Neural cell (in vitro differentiated cells): ENCODE measurements around the gene RTN4R. TPM values are rescaled to one million over a fixed set of nuclear protein-coding genes. Genes with fewer than 3 reads are reported as not detected.

ENCODE experiments used
- H2AFZ ChIP-seq: fragments of 200-600, 300-800 bp; sonication (generic), shearing (Covaris generic); 2 replicates; pipeline ENCODE4 v1.6.0; 2014; ENCODE audit warnings: low read depth, mild to moderate bottlenecking, antibody characterized with exemption, low read length, moderate library complexity
- H3F3A ChIP-seq: fragments of 200-600 bp; shearing (Covaris generic); 2 replicates; pipeline ENCODE4 v1.6.1; 2016; ENCODE audit warnings: mild to moderate bottlenecking, moderate library complexity, mixed read lengths, antibody characterized with exemption, low read length; ENCODE audit not compliant: insufficient read depth, poor library complexity, severe bottlenecking
- H3K27ac ChIP-seq: fragments of 200-600, 300-800 bp; sonication (generic), shearing (Covaris generic); 2 replicates; pipeline ENCODE4 v1.5.1; 2014; ENCODE audit warnings: mild to moderate bottlenecking, low read length, moderate library complexity
- H3K27me3 ChIP-seq: fragments of 300-800, 200-600 bp; sonication (generic), shearing (Covaris generic); 2 replicates; pipeline ENCODE4 v1.6.0; 2014; ENCODE audit warnings: mild to moderate bottlenecking, low read depth, low read length, moderate library complexity; ENCODE audit not compliant: insufficient read depth
- H3K36me3 ChIP-seq: fragments of 300-800, 200-600 bp; sonication (generic), shearing (Covaris generic); 2 replicates; pipeline ENCODE4 v1.5.1; 2014; ENCODE audit warnings: mild to moderate bottlenecking, antibody characterized with exemption, low read length, moderate library complexity; ENCODE audit not compliant: insufficient read depth
- H3K4me2 ChIP-seq: fragments of 300-800, 200-600 bp; sonication (generic), shearing (Covaris generic); 2 replicates; pipeline ENCODE4 v1.6.0; 2014; ENCODE audit warnings: mild to moderate bottlenecking, low read length
- H3K4me3 ChIP-seq: fragments of 300-800, 200-600 bp; sonication (generic), shearing (Covaris generic); 2 replicates; pipeline ENCODE4 v1.5.1; 2014; ENCODE audit warnings: mild to moderate bottlenecking, low read length, moderate library complexity
- H3K79me2 ChIP-seq: fragments of 200-600 bp; shearing (Covaris generic); replicated peaks from 2 replicates; pipeline ENCODE4 v1.6.0; 2014; ENCODE audit warnings: mild to moderate bottlenecking, low read length, moderate library complexity; ENCODE audit not compliant: insufficient read depth
- H3K9ac ChIP-seq: fragments of 300-800, 200-600 bp; sonication (generic), shearing (Covaris generic); 2 replicates; pipeline ENCODE4 v1.6.1; 2016; ENCODE audit warnings: mild to moderate bottlenecking, low read length, mixed read lengths
- H3K9me2 ChIP-seq: fragments of 200-600 bp; shearing (Covaris generic); 2 replicates; pipeline ENCODE4 v1.6.1; 2016; ENCODE audit warnings: mild to moderate bottlenecking, low read length, mixed read lengths; ENCODE audit not compliant: insufficient read depth
- H3K9me3 ChIP-seq: fragments of 200-600, 300-800 bp; sonication (generic), shearing (Covaris generic); 2 replicates; pipeline ENCODE4 v1.6.1; 2016; ENCODE audit warnings: mild to moderate bottlenecking, mixed run types, low read length, moderate library complexity, mixed read lengths
- H4K20me1 ChIP-seq: fragments of 200-600 bp; shearing (Covaris generic); 2 replicates; pipeline ENCODE4 v1.6.1; 2016; ENCODE audit warnings: mild to moderate bottlenecking, mixed run types; ENCODE audit not compliant: insufficient read depth
- EP300 ChIP-seq: fragments of 450-650 bp; conservative IDR thresholded peaks from 2 replicates; pipeline ENCODE4 v1.6.1; 2014; ENCODE audit warnings: antibody characterized with exemption, mild to moderate bottlenecking, moderate library complexity; ENCODE audit not compliant: poor library complexity, severe bottlenecking
- EZH2 ChIP-seq: fragments of 200-600, 300-800 bp; shearing (Covaris generic), sonication (generic); IDR thresholded peaks from 2 replicates; pipeline ENCODE4 v1.6.1; 2014; ENCODE audit warnings: antibody characterized with exemption, low read length, borderline replicate concordance, mild to moderate bottlenecking; ENCODE audit not compliant: insufficient read depth, poor library complexity, severe bottlenecking
- MXI1 ChIP-seq: fragments of 450-650 bp; conservative IDR thresholded peaks from 2 replicates; pipeline ENCODE4 v1.6.1; 2014; ENCODE audit warnings: antibody characterized with exemption, mild to moderate bottlenecking; ENCODE audit not compliant: poor library complexity, severe bottlenecking
- POLR2AphosphoS5 ChIP-seq: IDR thresholded peaks from 2 replicates; pipeline ENCODE4 v1.6.1; 2012
- RAD21 ChIP-seq: fragments of 450-650 bp; conservative IDR thresholded peaks from 2 replicates; pipeline ENCODE4 v1.6.1; 2014; ENCODE audit warnings: antibody characterized with exemption, mild to moderate bottlenecking, moderate library complexity
- SMC3 ChIP-seq: fragments of 450-650 bp; conservative IDR thresholded peaks from 2 replicates; pipeline ENCODE4 v1.6.1; 2014; ENCODE audit warnings: antibody characterized with exemption, mild to moderate bottlenecking, moderate library complexity; ENCODE audit not compliant: poor library complexity
- TAF1 ChIP-seq: IDR thresholded peaks from 2 replicates; pipeline ENCODE4 v1.6.1; 2012; ENCODE audit warnings: low read depth
- polyA plus RNA-seq: library from polyadenylated mRNA; depleted of rRNA; stranded (reverse); fragments of >200 nt; gene quantifications from 2 replicates; pipeline ENCODE4 v1.2.3, GENCODE V29; 2014
- TF ChIP-seq, protein P1 (sequence below): fragments of 450-650 bp; IDR thresholded peaks from 2 replicates; pipeline ENCODE4 v1.5.1; 2014; ENCODE audit warnings: antibody characterized with exemption, mild to moderate bottlenecking, moderate library complexity; ENCODE audit not compliant: poor library complexity, severe bottlenecking
- TF ChIP-seq, protein P2 (sequence below): IDR thresholded peaks from 2 replicates; pipeline ENCODE4 v1.6.1; 2012; ENCODE audit warnings: borderline replicate concordance

The RTN4R gene
- polyA plus RNA-seq, 1 donor from 2014 or later, result 13.6 TPM

DNA sequence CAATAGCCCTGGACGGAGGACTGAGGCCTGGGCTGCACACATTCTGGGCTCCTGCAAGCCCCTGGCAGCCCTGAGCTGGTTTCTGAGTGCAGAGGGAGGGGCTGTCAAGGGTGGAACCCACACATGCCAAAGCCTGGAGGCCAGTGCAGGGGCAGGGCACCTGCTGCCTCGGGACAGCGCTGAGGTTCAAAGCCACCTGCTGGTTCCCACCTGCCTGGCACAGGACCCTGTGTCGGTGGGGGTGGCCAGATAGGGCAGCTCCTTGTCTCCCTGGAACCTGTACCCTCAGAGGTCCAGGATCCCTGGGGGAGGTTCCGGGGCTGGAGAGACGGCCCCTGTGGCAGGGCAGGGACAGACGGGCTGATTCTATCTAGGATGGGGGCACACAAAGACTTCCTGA, 40.8 kb downstream of the RTN4R start:
- no peak overlapping the region for H3K27ac ChIP-seq
- no peaks in the 10 kb centered on the region for H3K36me3 ChIP-seq
- H3K9ac ChIP-seq, result no peak overlapping the region
- no peaks in the 10 kb centered on the region for H3K9me3 ChIP-seq
- H3K9me2 ChIP-seq, result no peaks in the 10 kb centered on the region
- no peak overlapping the region for H3K4me3 ChIP-seq
- TF ChIP-seq EP300, result no peak
- TF ChIP-seq MXI1, result no peak
- TF ChIP-seq POLR2AphosphoS5, result no peak
- TF ChIP-seq RAD21, result no peak
- no peak for TF ChIP-seq SMC3
- no peak for TF ChIP-seq EZH2
- TF ChIP-seq, protein P1, sequence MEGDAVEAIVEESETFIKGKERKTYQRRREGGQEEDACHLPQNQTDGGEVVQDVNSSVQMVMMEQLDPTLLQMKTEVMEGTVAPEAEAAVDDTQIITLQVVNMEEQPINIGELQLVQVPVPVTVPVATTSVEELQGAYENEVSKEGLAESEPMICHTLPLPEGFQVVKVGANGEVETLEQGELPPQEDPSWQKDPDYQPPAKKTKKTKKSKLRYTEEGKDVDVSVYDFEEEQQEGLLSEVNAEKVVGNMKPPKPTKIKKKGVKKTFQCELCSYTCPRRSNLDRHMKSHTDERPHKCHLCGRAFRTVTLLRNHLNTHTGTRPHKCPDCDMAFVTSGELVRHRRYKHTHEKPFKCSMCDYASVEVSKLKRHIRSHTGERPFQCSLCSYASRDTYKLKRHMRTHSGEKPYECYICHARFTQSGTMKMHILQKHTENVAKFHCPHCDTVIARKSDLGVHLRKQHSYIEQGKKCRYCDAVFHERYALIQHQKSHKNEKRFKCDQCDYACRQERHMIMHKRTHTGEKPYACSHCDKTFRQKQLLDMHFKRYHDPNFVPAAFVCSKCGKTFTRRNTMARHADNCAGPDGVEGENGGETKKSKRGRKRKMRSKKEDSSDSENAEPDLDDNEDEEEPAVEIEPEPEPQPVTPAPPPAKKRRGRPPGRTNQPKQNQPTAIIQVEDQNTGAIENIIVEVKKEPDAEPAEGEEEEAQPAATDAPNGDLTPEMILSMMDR, result no peak
- no peak for TF ChIP-seq TAF1
- TF ChIP-seq, protein P2, sequence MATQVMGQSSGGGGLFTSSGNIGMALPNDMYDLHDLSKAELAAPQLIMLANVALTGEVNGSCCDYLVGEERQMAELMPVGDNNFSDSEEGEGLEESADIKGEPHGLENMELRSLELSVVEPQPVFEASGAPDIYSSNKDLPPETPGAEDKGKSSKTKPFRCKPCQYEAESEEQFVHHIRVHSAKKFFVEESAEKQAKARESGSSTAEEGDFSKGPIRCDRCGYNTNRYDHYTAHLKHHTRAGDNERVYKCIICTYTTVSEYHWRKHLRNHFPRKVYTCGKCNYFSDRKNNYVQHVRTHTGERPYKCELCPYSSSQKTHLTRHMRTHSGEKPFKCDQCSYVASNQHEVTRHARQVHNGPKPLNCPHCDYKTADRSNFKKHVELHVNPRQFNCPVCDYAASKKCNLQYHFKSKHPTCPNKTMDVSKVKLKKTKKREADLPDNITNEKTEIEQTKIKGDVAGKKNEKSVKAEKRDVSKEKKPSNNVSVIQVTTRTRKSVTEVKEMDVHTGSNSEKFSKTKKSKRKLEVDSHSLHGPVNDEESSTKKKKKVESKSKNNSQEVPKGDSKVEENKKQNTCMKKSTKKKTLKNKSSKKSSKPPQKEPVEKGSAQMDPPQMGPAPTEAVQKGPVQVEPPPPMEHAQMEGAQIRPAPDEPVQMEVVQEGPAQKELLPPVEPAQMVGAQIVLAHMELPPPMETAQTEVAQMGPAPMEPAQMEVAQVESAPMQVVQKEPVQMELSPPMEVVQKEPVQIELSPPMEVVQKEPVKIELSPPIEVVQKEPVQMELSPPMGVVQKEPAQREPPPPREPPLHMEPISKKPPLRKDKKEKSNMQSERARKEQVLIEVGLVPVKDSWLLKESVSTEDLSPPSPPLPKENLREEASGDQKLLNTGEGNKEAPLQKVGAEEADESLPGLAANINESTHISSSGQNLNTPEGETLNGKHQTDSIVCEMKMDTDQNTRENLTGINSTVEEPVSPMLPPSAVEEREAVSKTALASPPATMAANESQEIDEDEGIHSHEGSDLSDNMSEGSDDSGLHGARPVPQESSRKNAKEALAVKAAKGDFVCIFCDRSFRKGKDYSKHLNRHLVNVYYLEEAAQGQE, result no peak
- H3K79me2 ChIP-seq, result no peaks in the 10 kb centered on the region
- no peaks in the 10 kb centered on the region for H4K20me1 ChIP-seq
- H3K4me2 ChIP-seq, result no peak overlapping the region
- H3K27me3 ChIP-seq, result no peaks in the 10 kb centered on the region
- no peaks in the 10 kb centered on the region for H3F3A ChIP-seq
- H2AFZ ChIP-seq, result no peak overlapping the region

DNA sequence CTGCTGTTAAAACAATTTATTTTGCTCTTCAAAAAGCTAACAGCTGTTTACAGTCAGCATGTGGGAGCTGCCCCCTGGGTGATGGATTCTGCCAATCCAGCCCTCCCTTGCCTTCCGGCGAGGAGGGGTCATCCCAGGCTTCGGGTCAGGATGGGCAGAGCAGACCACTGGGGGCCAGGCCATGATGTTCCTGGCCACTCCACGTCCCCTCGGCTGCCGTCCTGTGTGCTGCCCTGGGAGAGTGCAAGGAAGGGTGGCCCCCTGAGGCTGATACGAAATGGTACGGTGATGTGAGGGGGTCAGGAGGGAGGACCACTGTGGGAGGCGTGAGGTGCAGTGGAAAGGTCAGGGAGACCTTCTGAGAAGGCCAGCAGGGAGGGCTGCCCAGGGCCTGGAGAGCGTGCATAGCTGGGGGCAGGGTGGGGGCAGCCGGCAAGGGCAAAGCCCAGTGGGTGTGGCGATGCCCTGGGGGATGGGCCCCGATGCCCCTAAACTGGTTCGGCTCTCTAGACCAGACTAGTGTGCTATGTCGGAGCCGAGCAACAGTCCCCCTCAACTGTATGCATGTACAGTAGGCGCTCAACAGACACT, 41.3 kb downstream of the RTN4R start:
- Histone ChIP-seq H3K9ac (no peak overlapping the region), H4K20me1 (no peaks in the 10 kb centered on the region), H3K36me3 (no peaks in the 10 kb centered on the region), H2AFZ (no peak overlapping the region), H3K9me3 (no peaks in the 10 kb centered on the region), H3K4me3 (no peak overlapping the region), H3K4me2 (no peak overlapping the region), H3K79me2 (no peaks in the 10 kb centered on the region), H3F3A (no peaks in the 10 kb centered on the region), H3K27ac (no peak overlapping the region), H3K9me2 (no peaks in the 10 kb centered on the region), H3K27me3 (no peaks in the 10 kb centered on the region)
- TF ChIP-seq SMC3, result no peak
- TF ChIP-seq, protein P2, result no peak
- no peak for TF ChIP-seq EZH2
- no peak for TF ChIP-seq POLR2AphosphoS5
- TF ChIP-seq EP300, result no peak
- TF ChIP-seq TAF1, result no peak
- TF ChIP-seq, protein P1, result no peak
- TF ChIP-seq MXI1, result no peak
- TF ChIP-seq RAD21, result no peak
